Calu3 (cell line): ENCODE data around the gene KIF16B. TPM values are rescaled to one million over a fixed set of nuclear protein-coding genes. Genes with fewer than 3 reads are reported as not detected.

Experiments used
- BruUV-seq: library from RNA; stranded (reverse); fragments of 400-500 nt; replicated peaks from 2 replicates; lab custom pipeline; 2021; lab: Mats Ljungman, UMichigan
- CTCF ChIA-PET: fragments of 300-600 bp; sonication (Branson Sonifier 250); formaldehyde crosslinking; loops from one replicate; lab custom pipeline; 2022; ENCODE audit warnings: antibody characterized with exemption; lab: Charles Lee
- DNase-seq: peaks from one replicate; pipeline ENCODE4 v3.0.0; 2022
- H3K27ac Mint-ChIP-seq: one replicate; pipeline ENCODE4 v1.8.0; 2022; ENCODE audit warnings: mixed read lengths; ENCODE audit not compliant: unreplicated experiment
- H3K27me3 Mint-ChIP-seq: one replicate; pipeline ENCODE4 v1.8.0; 2022; ENCODE audit warnings: mixed read lengths; ENCODE audit not compliant: unreplicated experiment
- H3K36me3 Mint-ChIP-seq: one replicate; pipeline ENCODE4 v1.8.0; 2022; ENCODE audit warnings: mild to moderate bottlenecking, moderate library complexity, mixed read lengths; ENCODE audit not compliant: insufficient read depth, unreplicated experiment
- H3K4me1 Mint-ChIP-seq: one replicate; pipeline ENCODE4 v1.8.0; 2022; ENCODE audit warnings: mild to moderate bottlenecking, low read depth, mixed read lengths; ENCODE audit not compliant: unreplicated experiment
- H3K4me3 Mint-ChIP-seq: one replicate; pipeline ENCODE4 v1.8.0; 2022; ENCODE audit warnings: mild to moderate bottlenecking, low read depth, moderate library complexity, mixed read lengths; ENCODE audit not compliant: unreplicated experiment
- H3K9me3 Mint-ChIP-seq: one replicate; pipeline ENCODE4 v1.8.0; 2022; ENCODE audit warnings: low read depth, mixed read lengths; ENCODE audit not compliant: unreplicated experiment
- intact Hi-C: fragments of 100-400 bp; cut with micrococcal nuclease; formaldehyde crosslinking; loops from one replicate; pipeline ENCODE4 v1.10.0; 2022; ENCODE audit not compliant: unreplicated experiment
- total RNA-seq: library from RNA; stranded (reverse); gene quantifications from 2 replicates; pipeline ENCODE4 v1.2.3, GENCODE V29; 2022
- TF ChIP-seq, protein P1 (sequence below): fragments of 200-600 bp; IDR thresholded peaks from one replicate; pipeline ENCODE4 v1.8.0; 2022; ENCODE audit warnings: antibody characterized with exemption; ENCODE audit not compliant: unreplicated experiment

KIF16B gene
- total RNA-seq, 1 experiment from 2014 or later = 4.3 TPM

DNA sequence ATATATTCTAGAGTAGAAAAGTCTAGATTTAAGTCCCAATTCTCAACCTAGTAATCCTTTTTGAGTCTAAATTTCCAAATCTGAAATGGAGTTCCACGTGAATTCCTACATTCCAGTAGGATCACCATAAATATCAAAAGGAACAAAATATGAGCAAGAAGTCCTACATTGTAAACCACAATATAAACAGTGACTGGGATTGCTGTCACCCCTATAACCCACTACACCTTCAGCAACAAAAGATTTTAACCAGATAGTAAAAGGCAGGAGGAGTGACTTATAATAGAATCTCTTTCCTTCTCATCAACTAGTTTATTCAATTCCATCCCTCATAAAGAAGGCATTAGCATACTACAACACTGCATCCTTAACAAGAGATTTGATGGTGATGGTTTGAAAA is 210.6 kb downstream of the KIF16B start:
- CTCF ChIA-PET = no interaction called here
- no peak overlapping the region for H3K4me3 Mint-ChIP-seq
- H3K36me3 Mint-ChIP-seq = no peaks in the 10 kb centered on the region
- no peaks in the 10 kb centered on the region for H3K9me3 Mint-ChIP-seq
- H3K4me1 Mint-ChIP-seq = no peaks in the 10 kb centered on the region
- TF ChIP-seq, protein P1, sequence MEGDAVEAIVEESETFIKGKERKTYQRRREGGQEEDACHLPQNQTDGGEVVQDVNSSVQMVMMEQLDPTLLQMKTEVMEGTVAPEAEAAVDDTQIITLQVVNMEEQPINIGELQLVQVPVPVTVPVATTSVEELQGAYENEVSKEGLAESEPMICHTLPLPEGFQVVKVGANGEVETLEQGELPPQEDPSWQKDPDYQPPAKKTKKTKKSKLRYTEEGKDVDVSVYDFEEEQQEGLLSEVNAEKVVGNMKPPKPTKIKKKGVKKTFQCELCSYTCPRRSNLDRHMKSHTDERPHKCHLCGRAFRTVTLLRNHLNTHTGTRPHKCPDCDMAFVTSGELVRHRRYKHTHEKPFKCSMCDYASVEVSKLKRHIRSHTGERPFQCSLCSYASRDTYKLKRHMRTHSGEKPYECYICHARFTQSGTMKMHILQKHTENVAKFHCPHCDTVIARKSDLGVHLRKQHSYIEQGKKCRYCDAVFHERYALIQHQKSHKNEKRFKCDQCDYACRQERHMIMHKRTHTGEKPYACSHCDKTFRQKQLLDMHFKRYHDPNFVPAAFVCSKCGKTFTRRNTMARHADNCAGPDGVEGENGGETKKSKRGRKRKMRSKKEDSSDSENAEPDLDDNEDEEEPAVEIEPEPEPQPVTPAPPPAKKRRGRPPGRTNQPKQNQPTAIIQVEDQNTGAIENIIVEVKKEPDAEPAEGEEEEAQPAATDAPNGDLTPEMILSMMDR = no peak
- no peak for DNase-seq
- intact Hi-C loops = no loop called here
- no peaks in the 10 kb centered on the region for H3K27me3 Mint-ChIP-seq
- BruUV-seq = no TSS peak
- H3K27ac Mint-ChIP-seq = no peak overlapping the region

DNA sequence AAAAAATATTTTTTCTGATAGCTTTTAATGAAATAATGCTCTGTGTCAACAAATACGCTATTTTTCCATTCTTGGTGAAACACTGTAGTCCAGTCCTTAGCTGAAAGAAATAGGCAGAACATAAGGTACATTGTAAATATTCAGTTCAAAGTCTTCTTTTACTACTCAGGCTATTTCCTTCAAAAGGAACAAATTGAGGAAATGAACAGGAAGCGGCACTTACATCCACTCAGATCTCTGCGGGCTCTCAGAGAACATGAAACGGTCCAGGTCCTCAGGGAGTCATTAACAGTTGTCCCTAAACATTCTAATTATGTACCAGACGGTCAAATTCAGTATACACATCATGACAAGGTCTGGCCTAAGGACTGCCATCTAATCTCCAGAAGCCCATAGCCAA is 212.6 kb downstream of the KIF16B start:
- Mint-ChIP-seq H3K27ac (no peak overlapping the region), H3K4me3 (no peak overlapping the region), H3K9me3 (no peaks in the 10 kb centered on the region), H3K36me3 (no peaks in the 10 kb centered on the region), H3K27me3 (no peaks in the 10 kb centered on the region), H3K4me1 (no peaks in the 10 kb centered on the region)
- TF ChIP-seq, protein P1 = no peak
- intact Hi-C loops = no loop called here
- no peak for DNase-seq
- BruUV-seq = no TSS peak
- CTCF ChIA-PET = no interaction called here

DNA sequence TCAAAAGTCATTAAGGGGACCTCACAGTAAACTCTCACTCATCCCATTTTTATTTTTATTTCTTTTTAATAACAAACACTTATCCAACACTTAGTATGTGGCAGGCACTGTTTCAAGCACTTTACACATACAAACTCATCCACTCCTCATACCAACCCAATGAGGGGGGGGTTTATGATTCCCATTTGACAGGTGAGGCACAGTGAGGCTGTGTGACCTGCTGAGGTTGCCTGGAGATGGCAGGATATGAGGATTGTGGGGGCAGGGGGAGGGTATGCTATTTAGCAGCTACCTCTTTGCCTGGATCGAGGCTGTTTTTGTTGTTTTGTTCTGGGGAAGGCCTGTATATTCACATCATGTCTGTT is 219.8 kb downstream of the KIF16B start:
- intact Hi-C loops = no loop called here
- Mint-ChIP-seq H3K27ac (no peak overlapping the region), H3K36me3 (no peaks in the 10 kb centered on the region), H3K9me3 (no peaks in the 10 kb centered on the region), H3K27me3 (no peaks in the 10 kb centered on the region), H3K4me3 (no peak overlapping the region), H3K4me1 (no peaks in the 10 kb centered on the region)
- TF ChIP-seq, protein P1 = no peak
- DNase-seq = no peak
- BruUV-seq = no TSS peak
- CTCF ChIA-PET = no interaction called here

DNA sequence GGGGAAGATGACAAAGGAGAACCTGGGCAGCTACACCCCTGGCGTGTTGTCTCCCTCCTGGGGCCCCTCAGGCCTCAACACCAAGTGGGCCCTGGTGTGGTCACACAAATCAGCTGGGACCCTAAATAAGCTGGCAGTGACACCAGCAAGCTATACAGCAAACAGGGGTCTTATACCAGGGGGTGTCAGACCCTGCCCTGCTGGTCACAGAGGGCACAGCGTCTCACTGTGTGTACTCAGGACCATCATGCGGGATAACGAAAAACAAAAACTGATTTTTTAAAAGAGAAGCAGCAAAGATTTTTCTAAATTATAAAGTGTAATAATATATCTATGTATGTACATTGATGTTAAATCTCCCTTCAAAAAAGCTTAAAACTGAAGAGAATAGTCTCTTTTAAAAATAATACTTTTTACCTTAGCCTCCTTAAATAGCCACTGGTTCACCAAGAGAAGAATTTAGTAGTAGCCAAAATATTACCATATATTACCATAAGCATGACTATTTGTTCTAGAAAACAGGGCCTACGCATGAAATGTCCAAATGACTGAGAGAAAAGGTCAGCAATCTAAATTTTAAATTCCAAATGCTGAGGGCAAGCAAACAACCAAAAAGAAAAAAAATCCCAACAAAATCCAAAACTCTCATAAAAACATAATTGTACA is 220.4 kb downstream of the KIF16B start:
- Mint-ChIP-seq H3K27ac (no peak overlapping the region), H3K4me1 (no peaks in the 10 kb centered on the region), H3K27me3 (no peaks in the 10 kb centered on the region), H3K36me3 (no peaks in the 10 kb centered on the region), H3K9me3 (no peaks in the 10 kb centered on the region), H3K4me3 (no peak overlapping the region)
- BruUV-seq = no TSS peak
- TF ChIP-seq, protein P1 = no peak
- CTCF ChIA-PET = no interaction called here
- DNase-seq = no peak
- intact Hi-C loops = no loop called here
